Epidermal melanocyte (primary cell): ENCODE measurements around the gene INKA2.

Experiments
- DNase-seq: peaks from one replicate; pipeline ENCODE4 v3.0.0; 2011; ENCODE audit warnings: low spot score; ENCODE audit not compliant: insufficient read length

The INKA2 gene

GRCh38 chr1:111739194-111739924, at the start of gene INKA2:
Gene INKA2 (minus strand): TSS chr1:111739395. CDS start chr1:111739242, 153 bp downstream.
- DNase-seq, result no peak

- no peak for DNase-seq
Observed at GRCh38 chr1:111786669-111787207, 47.5 kb upstream of the INKA2 start.

GRCh38 chr1:111784273-111784901, 45.2 kb upstream of the INKA2 start:
- no peak for DNase-seq

GRCh38 chr1:111779546-111779945, 40.4 kb upstream of the INKA2 start:
- DNase-seq, result no peak

- no peak for DNase-seq
Observed at GRCh38 chr1:111778541-111779051, 39.4 kb upstream of the INKA2 start.

GRCh38 chr1:111778066-111778465, 38.9 kb upstream of the INKA2 start:
- no peak for DNase-seq

GRCh38 chr1:111777301-111777700, 38.1 kb upstream of the INKA2 start:
- no peak for DNase-seq

GRCh38 chr1:111776861-111777260, 37.7 kb upstream of the INKA2 start:
- no peak for DNase-seq

GRCh38 chr1:111776391-111776790, 37.2 kb upstream of the INKA2 start:
- no peak for DNase-seq

GRCh38 chr1:111775966-111776365, 36.8 kb upstream of the INKA2 start:
- DNase-seq, result no peak

- DNase-seq, result no peak
Observed at GRCh38 chr1:111770916-111771315, 31.7 kb upstream of the INKA2 start.

GRCh38 chr1:111769517-111770146, 30.4 kb upstream of the INKA2 start:
- peak; percentile 56 for DNase-seq

GRCh38 chr1:111768625-111769024, 29.4 kb upstream of the INKA2 start:
- DNase-seq, result no peak

- DNase-seq, result no peak
Observed at GRCh38 chr1:111768023-111768422, 28.8 kb upstream of the INKA2 start.

- DNase-seq, result no peak
Observed at GRCh38 chr1:111762332-111762731, 23.1 kb upstream of the INKA2 start.

- DNase-seq, result no peak
Observed at GRCh38 chr1:111761717-111762116, 22.5 kb upstream of the INKA2 start.

GRCh38 chr1:111758373-111758772, 19.2 kb upstream of the INKA2 start:
- DNase-seq, result no peak

GRCh38 chr1:111756124-111756513, 16.9 kb upstream of the INKA2 start:
- DNase-seq, result no peak

- DNase-seq, result peak; percentile 87
Observed at GRCh38 chr1:111755331-111756123, 16.3 kb upstream of the INKA2 start, which contains the start of gene DDX20. Gene DDX20 (plus strand): TSS chr1:111755901. CDS start chr1:111755925, 24 bp downstream.

- DNase-seq, result no peak
Observed at GRCh38 chr1:111754984-111755330, 15.8 kb upstream of the INKA2 start.

GRCh38 chr1:111751906-111752575, 12.8 kb upstream of the INKA2 start:
- no peak for DNase-seq
